Vagina (tissue), 2 donors: Measurements from ENCODE around the gene ST6GALNAC3.

ENCODE experiments used
- POLR2A ChIP-seq, 2 donors: fragments of 450-650 bp; IDR thresholded peaks; one replicate each; pipeline ENCODE4 v1.6.1; 2017; ENCODE audit warnings: antibody characterized with exemption in 2 of 2, mild to moderate bottlenecking in 2 of 2, moderate library complexity in 2 of 2
- POLR2AphosphoS5 ChIP-seq, 2 donors: sonication (generic); formaldehyde crosslinking; IDR thresholded peaks; one replicate each; pipeline ENCODE4 v1.9.0; 2017; ENCODE audit warnings: antibody characterized with exemption in 2 of 2, mild to moderate bottlenecking in 2 of 2, low read depth in 1 of 2; ENCODE audit not compliant: insufficient read depth in 1 of 2
- TF ChIP-seq, protein P1 (sequence below), 3 experiments: fragments of 450-650 bp in 2 of 3; fragments of 200-600 bp in 1 of 3; sonication (generic) in 1 of 3; IDR thresholded peaks; one replicate each; pipeline ENCODE4 v1.5.1; 2017 to 2019; ENCODE audit warnings: antibody characterized with exemption in 3 of 3, mild to moderate bottlenecking in 2 of 3, moderate library complexity in 2 of 3

DNA sequence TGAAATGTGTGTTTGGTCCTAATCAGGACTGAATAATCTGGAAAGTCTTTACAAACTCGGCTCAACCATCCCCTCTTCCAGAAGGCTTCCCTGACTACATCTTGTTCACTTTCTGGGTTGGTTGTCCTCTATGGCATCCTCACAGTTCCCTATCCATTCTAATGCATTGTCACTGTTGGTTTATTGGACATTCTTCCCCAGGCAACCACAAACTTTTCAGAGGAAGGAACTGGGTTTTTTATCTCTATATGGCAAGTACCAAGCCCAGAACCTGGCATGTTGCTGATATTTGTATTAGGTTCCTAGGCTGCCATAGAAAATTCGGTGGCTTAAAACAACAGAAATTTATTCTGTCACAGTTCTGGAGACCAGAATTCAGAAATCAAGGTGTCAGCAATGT lies 429.2 kb downstream of the ST6GALNAC3 start:
- TF ChIP-seq, protein P1, sequence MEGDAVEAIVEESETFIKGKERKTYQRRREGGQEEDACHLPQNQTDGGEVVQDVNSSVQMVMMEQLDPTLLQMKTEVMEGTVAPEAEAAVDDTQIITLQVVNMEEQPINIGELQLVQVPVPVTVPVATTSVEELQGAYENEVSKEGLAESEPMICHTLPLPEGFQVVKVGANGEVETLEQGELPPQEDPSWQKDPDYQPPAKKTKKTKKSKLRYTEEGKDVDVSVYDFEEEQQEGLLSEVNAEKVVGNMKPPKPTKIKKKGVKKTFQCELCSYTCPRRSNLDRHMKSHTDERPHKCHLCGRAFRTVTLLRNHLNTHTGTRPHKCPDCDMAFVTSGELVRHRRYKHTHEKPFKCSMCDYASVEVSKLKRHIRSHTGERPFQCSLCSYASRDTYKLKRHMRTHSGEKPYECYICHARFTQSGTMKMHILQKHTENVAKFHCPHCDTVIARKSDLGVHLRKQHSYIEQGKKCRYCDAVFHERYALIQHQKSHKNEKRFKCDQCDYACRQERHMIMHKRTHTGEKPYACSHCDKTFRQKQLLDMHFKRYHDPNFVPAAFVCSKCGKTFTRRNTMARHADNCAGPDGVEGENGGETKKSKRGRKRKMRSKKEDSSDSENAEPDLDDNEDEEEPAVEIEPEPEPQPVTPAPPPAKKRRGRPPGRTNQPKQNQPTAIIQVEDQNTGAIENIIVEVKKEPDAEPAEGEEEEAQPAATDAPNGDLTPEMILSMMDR (IDR thresholded peaks at IDR 0.05) = no peak
- TF ChIP-seq POLR2AphosphoS5 (IDR thresholded peaks at IDR 0.05; ENCODE audit: insufficient read depth in 1 of 2, low read depth in 1 of 2) (no peak), POLR2A (IDR thresholded peaks at IDR 0.05) (no peak)
